ENCODE results near the gene ANK3.

GRCh38 chr10:60320666-60321065 is 69.0 kb downstream of the ANK3 start:
- TF ChIP-seq CTCF (conservative IDR thresholded peaks at IDR 0.05 in 1 of 2, IDR thresholded peaks at IDR 0.05 in 1 of 2; ENCODE audit: low read depth in 1 of 2, low read length in 2 of 2) = no peak
- TF ChIP-seq EZH2 (IDR thresholded peaks at IDR 0.05; ENCODE audit: low read length, missing control alignments) = no peak

All from fibroblast of lung (primary cell).